K562 (cell line): ENCODE results near the gene TNFRSF11A. TPM values are rescaled to one million over a fixed set of nuclear protein-coding genes. Genes with fewer than 3 reads are reported as not detected.

ENCODE experiments used
- ATAC-seq: fragments of 200-7000 bp; cut with Tn5 transposase; 3 replicates; pipeline ENCODE4 v1.9.1; 2020; ENCODE audit warnings: moderate library complexity
- BruUV-seq: library from RNA; stranded (reverse); fragments of 400-500 nt; replicated peaks from 2 replicates; lab custom pipeline; 2021; lab: Mats Ljungman, UMichigan
- CTCF ChIA-PET: fragments of 300-600 bp; formaldehyde crosslinking; extraction: SDS; loops from one replicate; lab custom pipeline; 2021; ENCODE audit warnings: low intra/inter-chr PET ratio; lab: Yijun Ruan, JAX
- POLR2A ChIA-PET: fragments of 300-600, 350-650 bp; sonication (Branson Sonifier 250); formaldehyde crosslinking; extraction: SDS; loops from one replicate; lab custom pipeline; 2021; ENCODE audit warnings: antibody characterized with exemption, inconsistent platforms; lab: Yijun Ruan, JAX
- DNase-seq, 4 experiments: peaks; one replicate each; pipeline versions ENCODE4 v3.0.0 to v3.0.0-alpha.2; 2011 to 2018; ENCODE audit warnings: low spot score in 3 of 4, mixed read lengths in 3 of 4; ENCODE audit errors: extremely low read depth in 1 of 4
- FAIRE-seq: peaks from 2 replicates; lab custom pipeline; 2011; peaks lifted over from hg19 to GRCh38; lab: Jason Lieb, UNC
- H2AFZ ChIP-seq: 2 replicates; pipeline ENCODE4 v1.6.0; 2011; ENCODE audit warnings: low read depth, low read length, control low read depth, inconsistent platforms
- H3K27ac ChIP-seq: fragments of 200-600 bp; 3 replicates; pipeline ENCODE4 v1.8.0; 2011; ENCODE audit warnings: low read depth, mild to moderate bottlenecking, control low read depth, inconsistent platforms, low read length, moderate library complexity, mixed read lengths; ENCODE audit errors: extremely low read depth
- H3K27me3 ChIP-seq, 2 experiments: fragments of 300-600 bp in 1 of 2; 2 replicates in 1 of 2; 3 replicates in 1 of 2; pipeline versions ENCODE4 v1.6.0 to v1.8.0; 2011; ENCODE audit warnings: inconsistent platforms in 2 of 2, low read length in 2 of 2, mild to moderate bottlenecking in 1 of 2, mixed read lengths in 1 of 2, moderate library complexity in 1 of 2; ENCODE audit not compliant: control insufficient read depth in 2 of 2, insufficient read depth in 2 of 2
- H3K36me3 ChIP-seq: fragments of 300-600 bp; 3 replicates; pipeline ENCODE4 v1.8.0; 2011; ENCODE audit warnings: mild to moderate bottlenecking, low read length, inconsistent platforms; ENCODE audit not compliant: control insufficient read depth, insufficient read depth
- H3K4me1 ChIP-seq, 2 experiments: fragments of 200-600 bp in 1 of 2; replicated peaks in 1 of 2; 2 replicates in 1 of 2; 3 replicates in 1 of 2; pipeline versions ENCODE4 v1.5.1 to v1.8.0; 2011; ENCODE audit warnings: inconsistent platforms in 2 of 2, low read length in 2 of 2, mild to moderate bottlenecking in 1 of 2, mixed read lengths in 1 of 2, moderate library complexity in 1 of 2; ENCODE audit not compliant: control insufficient read depth in 2 of 2, insufficient read depth in 2 of 2
- H3K4me2 ChIP-seq: 2 replicates; pipeline ENCODE4 v1.6.1; 2011; ENCODE audit warnings: low read length, control low read depth, inconsistent platforms, mixed read lengths; ENCODE audit not compliant: insufficient read depth
- H3K4me3 ChIP-seq: fragments of 200-600 bp; sonication (generic), shearing (Covaris generic); 2 replicates; pipeline ENCODE4 v1.5.1; 2016; ENCODE audit warnings: control low read depth, inconsistent platforms
- H3K79me2 ChIP-seq: fragments of 200-600 bp; 3 replicates; pipeline ENCODE4 v1.8.0; 2011; ENCODE audit warnings: low read length, inconsistent platforms; ENCODE audit not compliant: control insufficient read depth, insufficient read depth
- H3K9ac ChIP-seq, 2 experiments: 2 replicates each; pipeline versions ENCODE4 v1.6.0 to v1.6.1; 2011; ENCODE audit warnings: low read depth in 2 of 2, low read length in 2 of 2, control low read depth in 1 of 2, inconsistent platforms in 1 of 2, mild to moderate bottlenecking in 1 of 2, mixed read lengths in 1 of 2; ENCODE audit not compliant: insufficient read depth in 1 of 2
- H3K9me1 ChIP-seq: one replicate; pipeline ENCODE4 v1.6.0; 2011; ENCODE audit warnings: inconsistent platforms, mild to moderate bottlenecking, low read length, moderate library complexity; ENCODE audit not compliant: control insufficient read depth, insufficient read depth
- H3K9me3 ChIP-seq: replicated peaks from 2 replicates; pipeline ENCODE4 v1.5.1; 2011; ENCODE audit warnings: low read depth, low read length, inconsistent platforms; ENCODE audit not compliant: control insufficient read depth, insufficient read depth
- H4K20me1 ChIP-seq: replicated peaks from 2 replicates; pipeline ENCODE4 v1.6.1; 2011; ENCODE audit warnings: low read length, inconsistent platforms, mixed read lengths; ENCODE audit not compliant: control insufficient read depth, insufficient read depth
- CHD2 ChIP-seq: IDR thresholded peaks from 2 replicates; pipeline ENCODE4 v1.6.1; 2011; ENCODE audit warnings: low read depth, low read length
- EGR1 ChIP-seq: fragments of 450-650 bp; conservative IDR thresholded peaks from 2 replicates; pipeline ENCODE4 v1.6.1; 2017; ENCODE audit warnings: mild to moderate bottlenecking
- GATAD2A ChIP-seq: fragments of 450-650 bp; IDR thresholded peaks from 2 replicates; pipeline ENCODE4 v1.6.1; 2017
- NR2F6 ChIP-seq: fragments of 450-650 bp; formaldehyde crosslinking; IDR thresholded peaks from 2 replicates; pipeline ENCODE4 v1.4.0; 2020; ENCODE audit warnings: mild to moderate bottlenecking
- RNF219 ChIP-seq: fragments of 250-450 bp; sonication (Bioruptor Pico); IDR thresholded peaks from 2 replicates; pipeline ENCODE4 v1.5.0; 2022; ENCODE audit warnings: mild to moderate bottlenecking
- SRSF7 ChIP-seq: fragments of 200-400 bp; formaldehyde crosslinking; optimal IDR thresholded peaks from 2 replicates; pipeline ENCODE3; 2017; ENCODE audit warnings: mild to moderate bottlenecking, low read depth, low read length
- ZBTB49 ChIP-seq: sonication (generic); formaldehyde crosslinking; IDR thresholded peaks from 2 replicates; pipeline ENCODE4 v1.8.0; 2022; ENCODE audit warnings: missing genetic modification reagents, mild to moderate bottlenecking, borderline replicate concordance
- ZFPM2 ChIP-seq: fragments of 250-450 bp; sonication (Bioruptor Pico); IDR thresholded peaks from 2 replicates; pipeline ENCODE4 v1.5.1; 2022; ENCODE audit warnings: mild to moderate bottlenecking
- ZNF134 ChIP-seq: fragments of 250-450 bp; sonication (Bioruptor Pico); conservative IDR thresholded peaks from 2 replicates; pipeline ENCODE4 v1.4.0; 2020
- ZNF384 ChIP-seq: IDR thresholded peaks from 2 replicates; pipeline ENCODE4 v1.6.1; 2012; ENCODE audit warnings: low read depth, low read length, improper control_type of control experiment
- ZNF398 ChIP-seq: fragments of 250-450 bp; sonication (Bioruptor Pico); IDR thresholded peaks from 2 replicates; pipeline ENCODE4 v1.8.0; 2021; ENCODE audit warnings: moderate library complexity, mild to moderate bottlenecking, inconsistent platforms
- WGBS: fragments of 100-300 bp; shearing (Covaris generic); methylation state at CpG from one replicate; pipeline ENCODE4 v1.1.6; 2016; ENCODE audit warnings: low coverage, mixed read lengths; ENCODE audit not compliant: insufficient coverage; ENCODE audit errors: missing lambda C conversion rate; 5-methylcytosine and 5-hydroxymethylcytosine counted together
- in situ Hi-C: fragments of 300-500 bp; cut with MboI; formaldehyde crosslinking; loops from 4 replicates; pipeline ENCODE4 v1.15.0; 2018; ENCODE audit warnings: inconsistent platforms, mixed read lengths
- intact Hi-C: fragments of 100-400 bp; cut with micrococcal nuclease; formaldehyde crosslinking; loops from 2 replicates; pipeline ENCODE4 v1.14.2; 2022
- polyA plus RNA-seq, 8 experiments: library from polyadenylated mRNA; depleted of rRNA in 4 of 8; stranded (reverse) in 5 of 8; unstranded in 3 of 8; fragments of >200 nt; fragmentation: Nextera tagmentation in 2 of 8; fragmentation: Illumina TruSeq in 1 of 8; extraction: Ambion mirVana in 2 of 8; extraction: Trizol in 1 of 8; gene quantifications; 2 replicates each; pipeline versions ENCODE4 v1.2.1 to v1.2.3, GENCODE V29; 2011 to 2014; ENCODE audit warnings: inconsistent platforms in 1 of 8, missing spikeins in 1 of 8
- total RNA-seq, 7 experiments: library from RNA; depleted of rRNA in 6 of 7; stranded (reverse); fragments of >200 nt in 6 of 7; fragmentation: Illumina TruSeq in 2 of 7; extraction: Trizol in 2 of 7; gene quantifications; 2 replicates each; pipeline versions ENCODE4 v1.2.1 to v1.2.3, GENCODE V29; 2011 to 2021; ENCODE audit warnings: low replicate concordance in 1 of 7
- TF ChIP-seq, protein P1 (sequence below), 3 experiments: IDR thresholded peaks in 2 of 3; conservative IDR thresholded peaks in 1 of 3; 2 replicates each; pipeline ENCODE4 v1.5.1; 2011 to 2012; ENCODE audit warnings: low read length in 3 of 3, mild to moderate bottlenecking in 3 of 3, control low read depth in 2 of 3, improper control_type of control experiment in 1 of 3, inconsistent platforms in 1 of 3, low read depth in 1 of 3, mixed read lengths in 1 of 3, moderate library complexity in 1 of 3; ENCODE audit not compliant: insufficient read depth in 2 of 3

Gene TNFRSF11A
- total and polyA plus RNA-seq, 9 of the 15 experiments (the other 6 are each of a cell fraction or from before 2014, with no cell fraction given) = 0.03 to 0.06 (median 0.04) TPM; not detected in 6

- TF ChIP-seq EGR1 (no peak), ZNF398 (CRISPR knock-in tag) (no peak), ZFPM2 (CRISPR knock-in tag) (no peak), RNF219 (CRISPR knock-in tag) (no peak), CHD2 (no peak)
- TF ChIP-seq, all 486 proteins: peak for 0
These were observed 93.1 kb downstream of the TNFRSF11A start (continued) for GRCh38 chr18:62418258-62418657.

- H3K27ac ChIP-seq = peak overlapping the region; percentile 76
- POLR2A ChIA-PET = interaction anchor here (0.9 to 1.0 kb wide), 2 partner anchors 117 to 149 kb away, joined by 3 read pairs; no protein-coding TSS in a partner anchor
- intact Hi-C loops = no loop called here
- 48% methylated on average over 3 of the region's 3 CpGs for WGBS
- H3K9me1 ChIP-seq = no peaks in the 10 kb centered on the region
- in situ Hi-C loops = no loop called here
- no peaks in the 10 kb centered on the region for H3K27me3 ChIP-seq
- no peak for FAIRE-seq
- H3K9me3 ChIP-seq = peaks cover 2% of the 10 kb centered on the region; the same call in 1 of the 2 replicates
- no peaks in the 10 kb centered on the region for H3K79me2 ChIP-seq
- peak overlapping the region in 1 of 2 experiments; percentile 54; a peak in 2 of 4 replicates for H3K9ac ChIP-seq
- no peaks in the 10 kb centered on the region for H4K20me1 ChIP-seq
- DNase-seq = peak; percentile 10 to 28 (median 14)
- H3K4me3 ChIP-seq = no peak overlapping the region
- H3K36me3 ChIP-seq = no peaks in the 10 kb centered on the region
- peak overlapping the region; percentile 26 for H3K4me2 ChIP-seq
- no TSS peak for BruUV-seq
- CTCF ChIA-PET = no interaction called here
- H2AFZ ChIP-seq = peak overlapping the region; percentile 82
- peaks cover 3 to 13% of the 10 kb centered on the region in 2 experiments; a peak in 2 of 5 replicates for H3K4me1 ChIP-seq
- ATAC-seq = peak; percentile 18; the same call in 1 of the 3 replicates
- TF ChIP-seq GATAD2A = no peak
- TF ChIP-seq ZNF134 (CRISPR knock-in tag) = no peak
- TF ChIP-seq ZBTB49 (CRISPR knock-in tag) = no peak
- TF ChIP-seq SRSF7 = no peak
- no peak for TF ChIP-seq NR2F6 (CRISPR knock-in tag)
- TF ChIP-seq, protein P1, sequence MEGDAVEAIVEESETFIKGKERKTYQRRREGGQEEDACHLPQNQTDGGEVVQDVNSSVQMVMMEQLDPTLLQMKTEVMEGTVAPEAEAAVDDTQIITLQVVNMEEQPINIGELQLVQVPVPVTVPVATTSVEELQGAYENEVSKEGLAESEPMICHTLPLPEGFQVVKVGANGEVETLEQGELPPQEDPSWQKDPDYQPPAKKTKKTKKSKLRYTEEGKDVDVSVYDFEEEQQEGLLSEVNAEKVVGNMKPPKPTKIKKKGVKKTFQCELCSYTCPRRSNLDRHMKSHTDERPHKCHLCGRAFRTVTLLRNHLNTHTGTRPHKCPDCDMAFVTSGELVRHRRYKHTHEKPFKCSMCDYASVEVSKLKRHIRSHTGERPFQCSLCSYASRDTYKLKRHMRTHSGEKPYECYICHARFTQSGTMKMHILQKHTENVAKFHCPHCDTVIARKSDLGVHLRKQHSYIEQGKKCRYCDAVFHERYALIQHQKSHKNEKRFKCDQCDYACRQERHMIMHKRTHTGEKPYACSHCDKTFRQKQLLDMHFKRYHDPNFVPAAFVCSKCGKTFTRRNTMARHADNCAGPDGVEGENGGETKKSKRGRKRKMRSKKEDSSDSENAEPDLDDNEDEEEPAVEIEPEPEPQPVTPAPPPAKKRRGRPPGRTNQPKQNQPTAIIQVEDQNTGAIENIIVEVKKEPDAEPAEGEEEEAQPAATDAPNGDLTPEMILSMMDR (IDR thresholded peaks at IDR 0.05 in 2 of 3, conservative IDR thresholded peaks at IDR 0.05 in 1 of 3; ENCODE audit: insufficient read depth in 2 of 3, low read depth in 1 of 3, low read length in 3 of 3) = no peak
- no peak for TF ChIP-seq ZNF384
These were observed 95.0 kb downstream of the TNFRSF11A start for GRCh38 chr18:62420151-62420512.
